Endothelial cell of umbilical vein (primary cell): ENCODE measurements around the gene NCS1. TPM values are rescaled to one million over a fixed set of nuclear protein-coding genes. Genes with fewer than 3 reads are reported as not detected.

Source experiments
- BruUV-seq: library from RNA; stranded (reverse); fragments of 400-500 nt; replicated peaks from 2 replicates; lab custom pipeline; 2021; lab: Mats Ljungman, UMichigan
- CTCF ChIA-PET: fragments of 300-600, 350-600 bp; sonication (Branson Sonifier 250); formaldehyde crosslinking; loops from one replicate; lab custom pipeline; 2021; ENCODE audit warnings: antibody characterized with exemption, inconsistent platforms; lab: Charles Lee
- POLR2A ChIA-PET: fragments of 300-600, 350-600 bp; sonication (Branson Sonifier 250); formaldehyde crosslinking; loops from one replicate; lab custom pipeline; 2021; ENCODE audit warnings: antibody characterized with exemption, inconsistent platforms; lab: Charles Lee
- DNase-seq: peaks from one replicate; pipeline ENCODE4 v3.0.0-alpha.2; 2011; ENCODE audit warnings: low read depth, low spot score
- FAIRE-seq: peaks from 2 replicates; lab custom pipeline; 2011; peaks lifted over from hg19 to GRCh38; lab: Jason Lieb, UNC
- H2AFZ ChIP-seq: 2 replicates; pipeline ENCODE4 v1.6.0; 2012; ENCODE audit warnings: low read depth, low read length, control low read depth, inconsistent platforms
- H3K27ac ChIP-seq: 2 replicates; pipeline ENCODE4 v1.5.1; 2011; ENCODE audit warnings: low read depth, mild to moderate bottlenecking, control low read depth, low read length, moderate library complexity; ENCODE audit not compliant: insufficient read depth
- H3K27me3 ChIP-seq, 2 experiments: 2 replicates each; pipeline versions ENCODE4 v1.6.0 to v1.6.1; 2011; ENCODE audit warnings: low read length in 2 of 2, mixed read lengths in 1 of 2; ENCODE audit not compliant: control insufficient read depth in 2 of 2, insufficient read depth in 2 of 2
- H3K36me3 ChIP-seq, 2 experiments: 2 replicates in 1 of 2; 3 replicates in 1 of 2; pipeline ENCODE4 v1.5.1; 2011; ENCODE audit warnings: low read length in 2 of 2, mild to moderate bottlenecking in 1 of 2, moderate library complexity in 1 of 2; ENCODE audit not compliant: control insufficient read depth in 2 of 2, insufficient read depth in 2 of 2; ENCODE audit errors: extremely low read depth in 1 of 2
- H3K4me1 ChIP-seq: 3 replicates; pipeline ENCODE4 v1.5.1; 2011; ENCODE audit warnings: mild to moderate bottlenecking, low read length; ENCODE audit not compliant: control insufficient read depth, insufficient read depth; ENCODE audit errors: extremely low read depth
- H3K4me2 ChIP-seq: 2 replicates; pipeline ENCODE4 v1.6.1; 2011; ENCODE audit warnings: low read length, control low read depth, mixed read lengths; ENCODE audit not compliant: insufficient read depth
- H3K4me3 ChIP-seq, 3 experiments: fragments of 200-600 bp in 1 of 3; sonication (generic), shearing (Covaris generic) in 1 of 3; replicated peaks in 1 of 3; 2 replicates each; pipeline ENCODE4 v1.5.1; 2011 to 2016; ENCODE audit warnings: control low read depth in 3 of 3, low read length in 3 of 3, mild to moderate bottlenecking in 2 of 3, inconsistent platforms in 1 of 3, low read depth in 1 of 3, moderate library complexity in 1 of 3; ENCODE audit not compliant: insufficient read depth in 1 of 3
- H3K79me2 ChIP-seq: 2 replicates; pipeline ENCODE4 v1.6.0; 2012; ENCODE audit warnings: low read length, inconsistent platforms; ENCODE audit not compliant: control insufficient read depth, insufficient read depth
- H3K9ac ChIP-seq: replicated peaks from 2 replicates; pipeline ENCODE3; 2011; ENCODE audit warnings: low read length, control low read depth; ENCODE audit not compliant: insufficient read depth; ENCODE audit errors: extremely low read depth
- H3K9me1 ChIP-seq: replicated peaks from 3 replicates; pipeline ENCODE4 v1.6.0; 2011; ENCODE audit warnings: mild to moderate bottlenecking, low read length; ENCODE audit not compliant: control insufficient read depth, insufficient read depth; ENCODE audit errors: extremely low read depth
- H3K9me3 ChIP-seq: replicated peaks from 2 replicates; pipeline ENCODE4 v1.5.1; 2012; ENCODE audit warnings: low read length, inconsistent platforms; ENCODE audit not compliant: control insufficient read depth, insufficient read depth
- H4K20me1 ChIP-seq: replicated peaks from 2 replicates; pipeline ENCODE3; 2011; ENCODE audit warnings: mild to moderate bottlenecking, low read length; ENCODE audit not compliant: control insufficient read depth, insufficient read depth; ENCODE audit errors: extremely low read depth
- CTCF ChIP-seq, 2 donors: IDR thresholded peaks; 1 replicate in 1 of 2; 2 replicates in 1 of 2; pipeline ENCODE4 v1.5.1; 2011; ENCODE audit warnings: low read length in 2 of 2, mild to moderate bottlenecking in 2 of 2, moderate library complexity in 2 of 2, control low read depth in 1 of 2, inconsistent platforms in 1 of 2, low read depth in 1 of 2; ENCODE audit not compliant: insufficient read depth in 1 of 2; ENCODE audit errors: extremely low read depth in 1 of 2
- EZH2 ChIP-seq: IDR thresholded peaks from 2 replicates; pipeline ENCODE4 v1.6.1; 2012; ENCODE audit warnings: borderline replicate concordance, low read depth, mild to moderate bottlenecking, moderate library complexity, low read length, inconsistent platforms; ENCODE audit not compliant: severe bottlenecking
- FOS ChIP-seq: IDR thresholded peaks from 2 replicates; pipeline ENCODE4 v1.6.1; 2011; ENCODE audit warnings: mild to moderate bottlenecking, low read length, moderate library complexity, borderline replicate concordance; ENCODE audit not compliant: insufficient read depth
- GATA2 ChIP-seq: IDR thresholded peaks from 2 replicates; pipeline ENCODE4 v1.7.0; 2011; ENCODE audit warnings: low read depth, mild to moderate bottlenecking, moderate library complexity, mixed read lengths, low read length; ENCODE audit not compliant: insufficient read length, insufficient read depth
- JUN ChIP-seq: IDR thresholded peaks from 2 replicates; pipeline ENCODE4 v1.6.1; 2011; ENCODE audit warnings: borderline replicate concordance, low read depth; ENCODE audit not compliant: insufficient read length, insufficient read depth
- MAX ChIP-seq: IDR thresholded peaks from 2 replicates; pipeline ENCODE4 v1.6.1; 2011; ENCODE audit not compliant: insufficient read depth, insufficient read length
- MYC ChIP-seq: IDR thresholded peaks from one replicate; pipeline ENCODE4 v1.6.1; 2011; ENCODE audit warnings: mild to moderate bottlenecking, low read depth, low read length
- POLR2A ChIP-seq: IDR thresholded peaks from 2 replicates; pipeline ENCODE4 v1.6.1; 2012; ENCODE audit warnings: low read depth, mild to moderate bottlenecking, control low read depth, low read length
- POLR2AphosphoS5 ChIP-seq: IDR thresholded peaks from 2 replicates; pipeline ENCODE4 v1.6.1; 2012; ENCODE audit warnings: low read depth, mild to moderate bottlenecking, control low read depth, low read length, moderate library complexity; ENCODE audit not compliant: insufficient read depth
- dilution Hi-C: fragments of 300-500 bp; cut with MboI; formaldehyde crosslinking; loops from one replicate; pipeline ENCODE4 v1.15.0; 2019; ENCODE audit warnings: low sequenced_read_pairs; ENCODE audit not compliant: extremely low pct_ligation_motif_present
- intact Hi-C: fragments of 100-400 bp; cut with micrococcal nuclease; formaldehyde crosslinking; loops from one replicate; pipeline ENCODE4 v1.10.0; 2022
- polyA plus RNA-seq, 4 experiments: library from polyadenylated mRNA; depleted of rRNA in 3 of 4; stranded (reverse) in 3 of 4; unstranded in 1 of 4; fragments of >200 nt; gene quantifications; 2 replicates each; pipeline versions ENCODE4 v1.2.1 to v1.2.3, GENCODE V29; 2011 to 2012; ENCODE audit warnings: missing spikeins in 1 of 4
- total RNA-seq: library from RNA; stranded (reverse); gene quantifications from 2 replicates; pipeline ENCODE4 v1.2.3, GENCODE V29; 2021

Gene NCS1
- total and polyA plus RNA-seq, 2 donors (not counting 3 experiments of a cell fraction or from before 2014, with no cell fraction given) = 53.6 to 77.4 TPM

- Histone ChIP-seq H3K4me2 (no peak overlapping the region), H3K9me3 (no peaks in the 10 kb centered on the region), H3K27ac (no peak overlapping the region), H4K20me1 (no peaks in the 10 kb centered on the region), H3K4me3 (no peak overlapping the region), H3K27me3 (peaks cover 4 to 9% of the 10 kb centered on the region in 2 experiments), H3K9ac (no peak overlapping the region), H3K36me3 (no peaks in the 10 kb centered on the region), H3K9me1 (no peaks in the 10 kb centered on the region), H3K4me1 (peaks cover 2% of the 10 kb centered on the region), H3K79me2 (no peaks in the 10 kb centered on the region), H2AFZ (no peak overlapping the region)
- no peak for TF ChIP-seq EZH2
- no peak for TF ChIP-seq MAX
- TF ChIP-seq GATA2 = no peak
- TF ChIP-seq POLR2A = no peak
- TF ChIP-seq JUN = no peak
- no peak for TF ChIP-seq POLR2AphosphoS5
- no peak for TF ChIP-seq CTCF (IDR thresholded peaks at IDR 0.05; ENCODE audit: extremely low read depth in 1 of 2, insufficient read depth in 1 of 2, low read depth in 1 of 2, low read length in 2 of 2)
- TF ChIP-seq MYC = no peak
- TF ChIP-seq FOS = no peak
- intact Hi-C loops (no loop called here), dilution Hi-C loops (no loop called here)
- no peak for DNase-seq
- ChIA-PET CTCF (interaction anchor here (1.5 to 2.2 kb wide), 4 partner anchors 10 to 91 kb away, joined by 3 to 6 read pairs (median 4); no protein-coding TSS in a partner anchor), POLR2A (no interaction called here)
- no TSS peak for BruUV-seq
- no peak for FAIRE-seq
Observed at GRCh38 chr9:130145658-130146057, 26.5 kb upstream of the NCS1 start.
